ENCODE results near the gene TMEM238.
A peak's percentile ranks its signal among the peaks of the same experiment; 100 is the strongest.
"Not testable (repeated sequence)": the region's sequence is repeated elsewhere in the genome, so short reads cannot be mapped to it uniquely, and the experiment has no call there.

Gene TMEM238

GRCh38 chr19:55401390-55401789 is 17.3 kb upstream of the TMEM238 start:
- not testable (repeated sequence) for DNase-seq (ENCODE audit: low read depth, low spot score)

GRCh38 chr19:55400281-55401087 is 16.4 kb upstream of the TMEM238 start:
- DNase-seq (ENCODE audit: low read depth, low spot score): no peak

GRCh38 chr19:55398200-55398925 is 14.3 kb upstream of the TMEM238 start:
- no peak for DNase-seq (ENCODE audit: low read depth, low spot score)

GRCh38 chr19:55392820-55393761 is 9.0 kb upstream of the TMEM238 start:
- no peak for DNase-seq (ENCODE audit: low read depth, low spot score)

GRCh38 chr19:55391702-55392615 is 7.9 kb upstream of the TMEM238 start:
- DNase-seq (ENCODE audit: low read depth, low spot score): no peak

GRCh38 chr19:55391191-55391670 is 7.1 kb upstream of the TMEM238 start:
- DNase-seq (ENCODE audit: low read depth, low spot score): no peak

GRCh38 chr19:55390461-55390880 is 6.4 kb upstream of the TMEM238 start:
- DNase-seq (ENCODE audit: low read depth, low spot score): no peak

- no peak for DNase-seq (ENCODE audit: low read depth, low spot score)
Observed at GRCh38 chr19:55389386-55390317, 5.6 kb upstream of the TMEM238 start.

- DNase-seq (ENCODE audit: low read depth, low spot score): no peak
Observed at GRCh38 chr19:55387736-55388497, 3.8 kb upstream of the TMEM238 start.

- no peak for DNase-seq (ENCODE audit: low read depth, low spot score)
Observed at GRCh38 chr19:55386493-55386971, 2.4 kb upstream of the TMEM238 start.

GRCh38 chr19:55385724-55386492 is 1.8 kb upstream of the TMEM238 start, which contains the start of gene RPL28:
TSS of gene RPL28 (plus strand) at chr19:55385932. CDS start at chr19:55386358, 426 bp downstream.
- DNase-seq (ENCODE audit: low read depth, low spot score): peak; percentile 93

- DNase-seq (ENCODE audit: low read depth, low spot score): peak; percentile 87
Observed at GRCh38 chr19:55384920-55385723, 1.0 kb upstream of the TMEM238 start.

- no peak for DNase-seq (ENCODE audit: low read depth, low spot score)
Observed at GRCh38 chr19:55383279-55384130, 587 bp downstream of the TMEM238 start.

GRCh38 chr19:55382522-55383054 is 1.5 kb downstream of the TMEM238 start:
- no peak for DNase-seq (ENCODE audit: low read depth, low spot score)

GRCh38 chr19:55382013-55382412 is 2.1 kb downstream of the TMEM238 start:
- DNase-seq (ENCODE audit: low read depth, low spot score): no peak

- DNase-seq (ENCODE audit: low read depth, low spot score): no peak
Observed at GRCh38 chr19:55379174-55379573, 4.9 kb downstream of the TMEM238 start.
